Esophagus muscularis mucosa (tissue), 4 donors: Measurements from ENCODE around the gene LPCAT3.

Experiments used
- CTCF ChIP-seq, 3 experiments: fragments of 200-600 bp in 2 of 3; fragments of 450-650 bp in 1 of 3; sonication (generic) in 2 of 3; IDR thresholded peaks; one replicate each; pipeline ENCODE4 v1.5.1; 2017 to 2019; ENCODE audit warnings: antibody characterized with exemption in 3 of 3, mild to moderate bottlenecking in 2 of 3, moderate library complexity in 1 of 3
- EP300 ChIP-seq: sonication (generic); formaldehyde crosslinking; IDR thresholded peaks from one replicate; pipeline ENCODE4 v1.6.1; 2017; ENCODE audit warnings: antibody characterized with exemption
- POLR2A ChIP-seq: fragments of 450-650 bp; IDR thresholded peaks from one replicate; pipeline ENCODE4 v1.6.1; 2017; ENCODE audit warnings: antibody characterized with exemption, moderate library complexity, mild to moderate bottlenecking, low read depth
- POLR2AphosphoS5 ChIP-seq, 2 donors: sonication (generic); formaldehyde crosslinking; IDR thresholded peaks; one replicate each; pipeline ENCODE4 v1.6.1; 2017; ENCODE audit warnings: antibody characterized with exemption in 2 of 2

- no peak for TF ChIP-seq CTCF (IDR thresholded peaks at IDR 0.05)
- TF ChIP-seq EP300 = no peak
- TF ChIP-seq POLR2AphosphoS5 (IDR thresholded peaks at IDR 0.05) = no peak
- TF ChIP-seq POLR2A = no peak
These were observed 35.7 kb downstream of the LPCAT3 start for GRCh38 chr12:6982532-6982931.
